Glutamatergic neuron (in vitro differentiated cells): Measurements from ENCODE around the gene CDK5R1. TPM values are rescaled to one million over a fixed set of nuclear protein-coding genes. Genes with fewer than 3 reads are reported as not detected.

Experiments used
- DNase-seq: peaks from one replicate; pipeline ENCODE4 v3.0.0; 2022
- H3K27ac Mint-ChIP-seq: one replicate; pipeline ENCODE4 v1.8.0; 2020; ENCODE audit warnings: mild to moderate bottlenecking, mixed read lengths, inconsistent platforms; ENCODE audit not compliant: unreplicated experiment
- H3K27me3 Mint-ChIP-seq: one replicate; pipeline ENCODE4 v1.8.0; 2020; ENCODE audit warnings: mild to moderate bottlenecking, moderate library complexity, mixed read lengths, inconsistent platforms; ENCODE audit not compliant: unreplicated experiment
- H3K36me3 Mint-ChIP-seq: one replicate; pipeline ENCODE4 v1.8.0; 2020; ENCODE audit warnings: mild to moderate bottlenecking, mixed read lengths, inconsistent platforms; ENCODE audit not compliant: unreplicated experiment
- H3K4me1 Mint-ChIP-seq: one replicate; pipeline ENCODE4 v1.8.0; 2020; ENCODE audit warnings: mild to moderate bottlenecking, low read depth, mixed read lengths, inconsistent platforms; ENCODE audit not compliant: unreplicated experiment
- H3K4me3 Mint-ChIP-seq: one replicate; pipeline ENCODE4 v1.8.0; 2020; ENCODE audit warnings: mild to moderate bottlenecking, mixed read lengths, inconsistent platforms; ENCODE audit not compliant: unreplicated experiment
- H3K9me3 Mint-ChIP-seq: one replicate; pipeline ENCODE4 v1.8.0; 2020; ENCODE audit warnings: mild to moderate bottlenecking, moderate library complexity, mixed read lengths, inconsistent platforms; ENCODE audit not compliant: unreplicated experiment
- CTCF ChIP-seq: fragments of 200-600 bp; sonication (generic); IDR thresholded peaks from one replicate; pipeline ENCODE4 v1.5.0; 2021; ENCODE audit not compliant: partially characterized antibody, unreplicated experiment
- long read RNA-seq: library from polyadenylated mRNA; unstranded; transcript quantifications from one replicate; pipeline ENCODE4 v2.0.0, GENCODE V29; 2020; ENCODE audit not compliant: unreplicated experiment
- total RNA-seq: library from RNA; stranded (reverse); fragmentation: NEBNext Ultra II Directional; extraction: Animal tissue kit (Norgen Biotek cat#: 25700); gene quantifications from one replicate; pipeline ENCODE4 v1.2.1, GENCODE V29; 2021; ENCODE audit not compliant: unreplicated experiment

The CDK5R1 gene
- total RNA-seq, result 73.9 TPM
- long read RNA-seq, full-length matches to known transcripts, result 1 of 8 reads
- long read RNA-seq, partial matches to known transcripts, result 0 of 8 reads
- long read RNA-seq, other reads (novel, unspliced or antisense), result 7 of 8 reads

GRCh38 chr17:32486701-32487472 is at the start of gene CDK5R1:
CDK5R1 (plus strand) TSS chr17:32486993; CDS start chr17:32487621, 628 bp downstream.
- Mint-ChIP-seq H3K9me3 (peaks cover 26% of the 10 kb centered on the region), H3K4me1 (peaks cover 32% of the 10 kb centered on the region), H3K36me3 (peaks cover 3% of the 10 kb centered on the region), H3K27ac (peak within 1 kb of the TSS; percentile 96), H3K4me3 (peak within 1 kb of the TSS; percentile 99), H3K27me3 (peaks cover 14% of the 10 kb centered on the region)
- TF ChIP-seq CTCF, result no peak
- DNase-seq, result peak; percentile 86

- peaks cover 7% of the 10 kb centered on the region for H3K27me3 Mint-ChIP-seq
- peaks cover 8% of the 10 kb centered on the region for H3K36me3 Mint-ChIP-seq
- no peak for DNase-seq
- no peak for TF ChIP-seq CTCF
- peaks cover 7% of the 10 kb centered on the region for H3K4me1 Mint-ChIP-seq
- H3K9me3 Mint-ChIP-seq, result peaks cover 3% of the 10 kb centered on the region
- H3K4me3 Mint-ChIP-seq, result no peak overlapping the region
- H3K27ac Mint-ChIP-seq, result no peak overlapping the region
Observed at GRCh38 chr17:32440722-32441121, 46.1 kb upstream of the CDK5R1 start.

- Mint-ChIP-seq H3K4me1 (peaks cover 10% of the 10 kb centered on the region), H3K36me3 (no peaks in the 10 kb centered on the region), H3K27me3 (peaks cover 7% of the 10 kb centered on the region)
Observed at GRCh38 chr17:32441886-32442285, 44.9 kb upstream of the CDK5R1 start.

GRCh38 chr17:32443827-32444300 is 42.9 kb upstream of the CDK5R1 start:
- Mint-ChIP-seq H3K27ac (no peak overlapping the region), H3K9me3 (peaks cover 3% of the 10 kb centered on the region), H3K27me3 (peaks cover 7% of the 10 kb centered on the region), H3K4me1 (peaks cover 12% of the 10 kb centered on the region), H3K36me3 (no peaks in the 10 kb centered on the region), H3K4me3 (peak overlapping the region; percentile 84)
- no peak for DNase-seq
- TF ChIP-seq CTCF, result no peak

More at GRCh38 chr17:32441886-32442285, 44.9 kb upstream of the CDK5R1 start:
- peaks cover 3% of the 10 kb centered on the region for H3K9me3 Mint-ChIP-seq
- no peak for TF ChIP-seq CTCF
- H3K27ac Mint-ChIP-seq, result no peak overlapping the region
- DNase-seq, result no peak
- H3K4me3 Mint-ChIP-seq, result no peak overlapping the region
